OCI-LY7 (cell line): ENCODE data around the gene ZNF467. TPM values are rescaled to one million over a fixed set of nuclear protein-coding genes. Genes with fewer than 3 reads are reported as not detected.

Source experiments
- BruUV-seq: library from RNA; stranded (reverse); fragments of 400-500 nt; replicated peaks from 2 replicates; lab custom pipeline; 2021; lab: Mats Ljungman, UMichigan
- CTCF ChIA-PET: fragments of 300-600 bp; sonication (Branson Sonifier 250); formaldehyde crosslinking; loops from one replicate; lab custom pipeline; 2022; ENCODE audit warnings: antibody characterized with exemption; ENCODE audit not compliant: unreplicated experiment; lab: Charles Lee
- POLR2A ChIA-PET: fragments of 300-600 bp; sonication (Branson Sonifier 250); formaldehyde crosslinking; loops from one replicate; lab custom pipeline; 2022; ENCODE audit warnings: antibody characterized with exemption; lab: Charles Lee
- DNase-seq: peaks from one replicate; pipeline ENCODE4 v3.0.0-alpha.2; 2015; ENCODE audit warnings: low spot score
- H2AFZ ChIP-seq: fragments of 200-600 bp; sonication (generic), shearing (Covaris generic); 2 replicates; pipeline ENCODE4 v1.6.1; 2014; ENCODE audit warnings: mild to moderate bottlenecking, antibody characterized with exemption, low read length, moderate library complexity
- H3K27ac ChIP-seq: fragments of 200-600 bp; sonication (generic); 2 replicates; pipeline ENCODE4 v1.5.1; 2014; ENCODE audit warnings: mixed run types, low read depth, mild to moderate bottlenecking, moderate library complexity, low read length, inconsistent platforms; ENCODE audit not compliant: poor library complexity, severe bottlenecking
- H3K36me3 ChIP-seq: fragments of 200-600 bp; sonication (generic); 2 replicates; pipeline ENCODE4 v1.6.1; 2014; ENCODE audit warnings: mild to moderate bottlenecking, antibody characterized with exemption, low read length, moderate library complexity, mixed read lengths; ENCODE audit not compliant: insufficient read depth
- H3K4me1 ChIP-seq: fragments of 200-600 bp; sonication (generic); 2 replicates; pipeline ENCODE4 v1.5.1; 2014; ENCODE audit warnings: mild to moderate bottlenecking, low read length; ENCODE audit not compliant: insufficient read depth, poor library complexity, severe bottlenecking
- H3K4me2 ChIP-seq: fragments of 200-600 bp; sonication (generic); 2 replicates; pipeline ENCODE4 v1.6.1; 2014; ENCODE audit warnings: mild to moderate bottlenecking, low read length
- H3K4me3 ChIP-seq: fragments of 200-600 bp; sonication (generic); 2 replicates; pipeline ENCODE4 v1.5.1; 2014; ENCODE audit warnings: mild to moderate bottlenecking, low read depth, low read length; ENCODE audit not compliant: poor library complexity, severe bottlenecking
- H3K79me2 ChIP-seq: fragments of 200-600 bp; sonication (generic); 2 replicates; pipeline ENCODE4 v1.6.1; 2016; ENCODE audit warnings: low read depth, mild to moderate bottlenecking, low read length, moderate library complexity, mixed read lengths; ENCODE audit not compliant: insufficient read depth
- H3K9me2 ChIP-seq: fragments of 200-600 bp; sonication (generic); 2 replicates; pipeline ENCODE4 v1.6.1; 2016; ENCODE audit warnings: mild to moderate bottlenecking, low read length, mixed read lengths; ENCODE audit not compliant: insufficient read depth
- H3K9me3 ChIP-seq: fragments of 200-600 bp; sonication (generic); 2 replicates; pipeline ENCODE4 v1.6.1; 2014; ENCODE audit warnings: mild to moderate bottlenecking, mixed run types, low read length, mixed read lengths
- H4K20me1 ChIP-seq: fragments of 200-600 bp; sonication (generic); 2 replicates; pipeline ENCODE4 v1.6.1; 2014; ENCODE audit warnings: mild to moderate bottlenecking, antibody characterized with exemption, low read length, moderate library complexity, mixed read lengths; ENCODE audit not compliant: insufficient read depth
- CTCF ChIP-seq: fragments of 200-600 bp; sonication (generic); conservative IDR thresholded peaks from 2 replicates; pipeline ENCODE4 v1.5.1; 2014; ENCODE audit warnings: mild to moderate bottlenecking, antibody characterized with exemption, low read length, moderate library complexity, mixed read lengths
- EZH2phosphoT487 ChIP-seq: fragments of 200-600 bp; sonication (generic); IDR thresholded peaks from 2 replicates; pipeline ENCODE4 v1.6.1; 2018; ENCODE audit warnings: low read depth, borderline replicate concordance, mild to moderate bottlenecking, mixed run types, antibody characterized with exemption, low read length, moderate library complexity, mixed read lengths
- intact Hi-C: fragments of 100-400 bp; cut with micrococcal nuclease; formaldehyde crosslinking; loops from one replicate; pipeline ENCODE4 v1.10.0; 2022; ENCODE audit not compliant: unreplicated experiment
- total RNA-seq, 2 experiments: library from RNA; depleted of rRNA in 1 of 2; stranded (reverse); fragments of >200 nt in 1 of 2; shearing (Covaris generic) in 1 of 2; gene quantifications; 2 replicates each; pipeline ENCODE4 v1.2.3, GENCODE V29; 2014 to 2022

ZNF467 gene
- total RNA-seq, 2 experiments from 2014 or later, result 0.22 to 0.40 TPM

- no peak for TF ChIP-seq EZH2phosphoT487
- TF ChIP-seq CTCF, result no peak
- POLR2A ChIA-PET, result no interaction called here
Measured at GRCh38 chr7:149815661-149816266, 42.4 kb upstream of the ZNF467 start.

GRCh38 chr7:149815121-149815520 is 41.7 kb upstream of the ZNF467 start:
- H3K4me2 ChIP-seq, result no peak overlapping the region
- H3K4me1 ChIP-seq, result no peaks in the 10 kb centered on the region
- H3K36me3 ChIP-seq, result no peaks in the 10 kb centered on the region
- H3K9me3 ChIP-seq, result no peaks in the 10 kb centered on the region
- no peak overlapping the region for H3K27ac ChIP-seq
- ChIA-PET POLR2A (no interaction called here), CTCF (no interaction called here)
- no peaks in the 10 kb centered on the region for H3K9me2 ChIP-seq
- no peaks in the 10 kb centered on the region for H3K79me2 ChIP-seq
- no peak overlapping the region for H3K4me3 ChIP-seq
- no peak for TF ChIP-seq EZH2phosphoT487
- TF ChIP-seq CTCF, result no peak
- BruUV-seq, result no TSS peak
- H4K20me1 ChIP-seq, result no peaks in the 10 kb centered on the region
- no peak overlapping the region for H2AFZ ChIP-seq
- no peak for DNase-seq
- intact Hi-C loops, result no loop called here

More at GRCh38 chr7:149815661-149816266, 42.4 kb upstream of the ZNF467 start:
- Histone ChIP-seq H3K4me2 (no peak overlapping the region), H3K9me2 (no peaks in the 10 kb centered on the region), H2AFZ (no peak overlapping the region), H3K79me2 (no peaks in the 10 kb centered on the region), H3K36me3 (no peaks in the 10 kb centered on the region), H3K27ac (no peak overlapping the region), H3K4me1 (no peaks in the 10 kb centered on the region), H3K9me3 (no peaks in the 10 kb centered on the region), H3K4me3 (no peak overlapping the region), H4K20me1 (no peaks in the 10 kb centered on the region)
- intact Hi-C loops, result no loop called here
- no TSS peak for BruUV-seq
- CTCF ChIA-PET, result no interaction called here
- no peak for DNase-seq

GRCh38 chr7:149814494-149814893 is 41.1 kb upstream of the ZNF467 start:
- no peak for DNase-seq
- H3K9me3 ChIP-seq, result no peaks in the 10 kb centered on the region
- H3K79me2 ChIP-seq, result no peaks in the 10 kb centered on the region
- POLR2A ChIA-PET, result no interaction called here
- H3K9me2 ChIP-seq, result no peaks in the 10 kb centered on the region
- CTCF ChIA-PET, result no interaction called here
- BruUV-seq, result no TSS peak
- H2AFZ ChIP-seq, result no peak overlapping the region
- no peaks in the 10 kb centered on the region for H4K20me1 ChIP-seq
- TF ChIP-seq EZH2phosphoT487 (no peak), CTCF (no peak)
- H3K27ac ChIP-seq, result no peak overlapping the region
- no peaks in the 10 kb centered on the region for H3K36me3 ChIP-seq
- intact Hi-C loops, result no loop called here
- no peaks in the 10 kb centered on the region for H3K4me1 ChIP-seq
- no peak overlapping the region for H3K4me3 ChIP-seq
- H3K4me2 ChIP-seq, result no peak overlapping the region
